Measurements from ENCODE around the gene GPS1. TPM values are rescaled to one million over a fixed set of nuclear protein-coding genes. Genes with fewer than 3 reads are reported as not detected.
A peak's percentile ranks its signal among the peaks of the same experiment; 100 is the strongest.

The GPS1 gene
- total and polyA plus RNA-seq, 11 donors = 76.7 to 151 (median 85.0) TPM

DNA sequence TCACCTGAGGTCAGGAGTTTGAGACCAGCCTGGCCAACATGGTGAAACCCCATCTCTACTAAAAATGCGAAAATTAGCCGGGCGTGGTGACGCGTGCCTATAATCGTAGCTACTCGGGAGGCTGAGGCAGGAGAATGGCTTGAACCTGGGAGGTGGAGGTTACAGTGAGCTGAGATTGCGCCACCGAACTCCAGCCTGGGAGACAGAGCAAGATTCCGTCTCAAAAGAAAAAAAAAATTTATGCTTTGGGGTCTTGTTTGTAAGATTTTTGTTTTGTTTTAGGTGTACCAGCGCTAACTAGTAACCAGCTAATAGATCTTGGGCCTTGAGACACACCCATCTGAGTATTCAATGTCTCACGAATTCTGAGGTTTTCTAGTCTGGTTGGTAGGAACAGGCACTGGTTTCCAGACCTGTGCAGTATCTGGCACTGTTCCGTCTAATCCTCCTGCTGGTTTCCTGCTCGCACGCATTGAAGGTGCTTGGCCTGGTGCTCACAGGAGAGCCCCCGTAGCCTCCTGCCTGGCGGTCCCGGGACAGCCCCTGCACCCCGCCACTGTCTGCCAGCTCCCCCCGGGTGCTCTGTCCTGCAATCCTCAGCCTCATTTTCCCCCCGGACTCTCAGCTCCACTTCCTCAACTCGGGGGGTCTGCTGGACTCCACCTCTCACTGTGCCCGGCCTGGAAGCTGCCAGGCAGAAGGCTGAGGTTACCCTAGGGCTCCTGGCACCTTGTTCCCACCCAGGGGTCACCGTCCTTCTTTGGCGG lies 24.5 kb downstream of the GPS1 start:
- Histone ChIP-seq H3K27ac (no peak overlapping the region), H3K4me3 (no peak overlapping the region), H3K9me3 (no peaks in the 10 kb centered on the region), H3K4me1 (peaks cover 0 to 10% (median 0%) of the 10 kb centered on the region in 12 donors), H3K27me3 (no peaks in the 10 kb centered on the region), H3K36me3 (peaks cover 0 to 27% (median 19%) of the 10 kb centered on the region in 9 donors)
- TF ChIP-seq POLR2A (IDR thresholded peaks at IDR 0.05) = no peak
- TF ChIP-seq, protein P1, sequence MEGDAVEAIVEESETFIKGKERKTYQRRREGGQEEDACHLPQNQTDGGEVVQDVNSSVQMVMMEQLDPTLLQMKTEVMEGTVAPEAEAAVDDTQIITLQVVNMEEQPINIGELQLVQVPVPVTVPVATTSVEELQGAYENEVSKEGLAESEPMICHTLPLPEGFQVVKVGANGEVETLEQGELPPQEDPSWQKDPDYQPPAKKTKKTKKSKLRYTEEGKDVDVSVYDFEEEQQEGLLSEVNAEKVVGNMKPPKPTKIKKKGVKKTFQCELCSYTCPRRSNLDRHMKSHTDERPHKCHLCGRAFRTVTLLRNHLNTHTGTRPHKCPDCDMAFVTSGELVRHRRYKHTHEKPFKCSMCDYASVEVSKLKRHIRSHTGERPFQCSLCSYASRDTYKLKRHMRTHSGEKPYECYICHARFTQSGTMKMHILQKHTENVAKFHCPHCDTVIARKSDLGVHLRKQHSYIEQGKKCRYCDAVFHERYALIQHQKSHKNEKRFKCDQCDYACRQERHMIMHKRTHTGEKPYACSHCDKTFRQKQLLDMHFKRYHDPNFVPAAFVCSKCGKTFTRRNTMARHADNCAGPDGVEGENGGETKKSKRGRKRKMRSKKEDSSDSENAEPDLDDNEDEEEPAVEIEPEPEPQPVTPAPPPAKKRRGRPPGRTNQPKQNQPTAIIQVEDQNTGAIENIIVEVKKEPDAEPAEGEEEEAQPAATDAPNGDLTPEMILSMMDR (IDR thresholded peaks at IDR 0.05) = no peak
- intact Hi-C loops (cut with DNase I) = no loop called here
- DNase-seq (no peak), ATAC-seq (no peak)
- 81 to 86% (median 83%) methylated on average over 25 of the region's 25 CpGs for WGBS, 4 donors

DNA sequence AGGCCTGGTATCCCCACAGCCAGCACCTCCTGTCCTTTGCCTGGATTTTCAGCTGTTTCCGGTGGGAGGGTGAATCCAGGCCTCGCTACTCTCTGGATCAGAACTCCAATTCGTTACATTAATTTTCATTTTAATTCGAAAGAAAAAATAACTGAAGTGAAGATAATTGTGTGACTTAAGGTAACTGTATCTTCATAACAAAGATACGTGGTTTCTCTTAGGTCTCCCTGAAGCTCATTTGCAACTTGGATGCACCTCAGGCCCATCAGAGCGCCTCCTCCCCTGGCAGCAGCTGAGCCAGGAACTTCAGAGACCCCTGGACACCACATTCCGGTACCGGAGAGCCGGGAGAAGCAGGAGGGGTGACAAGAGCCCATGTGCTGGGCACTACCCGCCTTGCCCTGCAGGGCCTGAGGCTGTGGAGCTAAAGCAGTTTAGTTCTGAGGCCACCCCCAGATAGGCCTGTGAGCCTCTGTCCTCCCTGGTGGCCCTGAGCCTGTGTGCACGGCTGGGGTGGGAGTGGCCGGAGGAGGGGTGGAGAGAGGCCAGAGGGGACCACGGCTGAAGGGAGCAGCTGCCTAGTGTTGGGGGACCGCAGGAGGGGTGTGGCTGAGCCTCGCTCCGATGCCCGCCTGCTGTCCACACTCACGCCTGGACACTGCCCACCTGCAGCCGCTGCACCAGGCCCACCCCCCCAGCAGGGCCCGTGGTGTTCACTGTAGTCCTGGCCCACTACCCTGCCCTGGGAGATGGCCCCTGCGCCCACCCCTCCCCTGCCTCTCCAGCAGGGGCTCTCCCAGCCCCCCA lies 25.3 kb downstream of the GPS1 start:
- Histone ChIP-seq H3K36me3 (peaks cover 0 to 35% (median 22%) of the 10 kb centered on the region in 9 donors), H3K27ac (no peak overlapping the region), H3K27me3 (no peaks in the 10 kb centered on the region), H3K4me1 (peaks cover 0 to 10% (median 0%) of the 10 kb centered on the region in 12 donors), H3K9me3 (no peaks in the 10 kb centered on the region), H3K4me3 (no peak overlapping the region)
- DNase-seq = no peak
- ATAC-seq = peak in 3 of 4 donors; percentile 25 to 38 (median 28)
- WGBS, 4 donors = 73 to 86% (median 78%) methylated on average over 19 to 21 of the region's 21 CpGs
- intact Hi-C loops (cut with DNase I) = no loop called here
- TF ChIP-seq, protein P1 (IDR thresholded peaks at IDR 0.05) = no peak
- no peak for TF ChIP-seq POLR2A (IDR thresholded peaks at IDR 0.05)

DNA sequence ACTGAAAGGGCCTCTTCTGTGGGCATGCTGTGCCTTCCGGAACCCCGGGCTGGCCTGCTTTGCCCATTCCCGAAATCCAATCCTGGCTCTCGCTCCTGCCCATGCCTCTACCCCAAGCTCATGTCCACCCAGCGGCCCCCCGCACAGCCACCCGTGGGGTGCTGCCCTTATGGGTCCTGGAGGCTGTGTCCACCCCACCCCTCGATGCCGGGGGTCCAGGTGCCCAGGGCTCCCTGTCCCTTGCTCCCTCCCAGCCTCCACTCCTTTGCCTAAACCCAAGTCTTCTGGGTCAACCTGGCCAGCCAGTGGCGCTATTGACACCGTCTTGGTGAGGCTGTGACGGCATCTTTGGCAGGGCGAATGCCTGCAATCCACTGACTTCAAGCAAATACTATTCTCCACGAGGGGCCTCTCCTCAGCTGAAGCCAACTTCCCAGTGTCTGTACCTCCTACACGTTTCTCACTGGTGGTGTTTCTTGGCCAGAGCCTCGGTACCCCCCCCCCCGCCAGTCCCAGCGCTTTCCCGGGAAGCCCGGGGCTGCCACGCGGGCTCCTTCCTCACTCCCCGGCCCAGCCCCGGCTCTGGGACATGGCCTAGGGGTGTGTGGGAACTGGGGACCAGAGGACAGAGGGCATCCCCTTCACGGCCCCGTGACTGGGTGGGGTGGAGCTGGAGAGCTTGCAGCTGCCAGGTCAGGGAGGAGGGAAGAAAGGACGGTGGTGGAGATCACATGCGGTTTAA lies 26.1 kb downstream of the GPS1 start:
- Histone ChIP-seq H3K9me3 (no peaks in the 10 kb centered on the region), H3K27me3 (no peaks in the 10 kb centered on the region), H3K4me3 (no peak overlapping the region), H3K27ac (no peak overlapping the region), H3K36me3 (peaks cover 0 to 43% (median 29%) of the 10 kb centered on the region in 9 donors), H3K4me1 (peaks cover 0 to 10% (median 0%) of the 10 kb centered on the region in 12 donors)
- DNase-seq = peak in 2 of 5 donors; percentile 55 to 77
- no peak for TF ChIP-seq POLR2A (IDR thresholded peaks at IDR 0.05)
- TF ChIP-seq, protein P1 (IDR thresholded peaks at IDR 0.05) = peak in 1 of 12 donors; percentile 10
- peak in 3 of 4 donors; percentile 25 to 75 (median 43) for ATAC-seq
- WGBS, 4 donors = 61 to 68% (median 67%) methylated on average over 18 to 28 of the region's 28 CpGs
- intact Hi-C loops (cut with DNase I) = no loop called here
